K562 (cell line): ENCODE results near the gene PGAP2. TPM values are rescaled to one million over a fixed set of nuclear protein-coding genes. Genes with fewer than 3 reads are reported as not detected.

Source experiments
- AFF4 ChIP-seq: sonication (generic); formaldehyde crosslinking; IDR thresholded peaks from 2 replicates; pipeline ENCODE4 v1.8.0; 2023; ENCODE audit warnings: mild to moderate bottlenecking, missing genetic modification reagents
- CCAR2 ChIP-seq: fragments of 200-400 bp; formaldehyde crosslinking; IDR thresholded peaks from 2 replicates; pipeline ENCODE4 v1.6.1; 2017; ENCODE audit warnings: mild to moderate bottlenecking, low read depth, low read length
- FIP1L1 ChIP-seq: fragments of 200-400 bp; formaldehyde crosslinking; IDR thresholded peaks from 2 replicates; pipeline ENCODE4 v1.6.1; 2018; ENCODE audit warnings: mild to moderate bottlenecking, low read depth, low read length; ENCODE audit not compliant: poor library complexity, severe bottlenecking
- FOXP4 ChIP-seq: sonication (generic); formaldehyde crosslinking; IDR thresholded peaks from 2 replicates; pipeline ENCODE4 v1.8.0; 2022; ENCODE audit warnings: mild to moderate bottlenecking, missing genetic modification reagents, borderline replicate concordance
- GATA2 ChIP-seq: sonication (generic); formaldehyde crosslinking; IDR thresholded peaks from 2 replicates; pipeline ENCODE4 v1.4.0; 2020; ENCODE audit warnings: mild to moderate bottlenecking, missing genetic modification reagents
- GATAD2B ChIP-seq: fragments of 450-650 bp; IDR thresholded peaks from 2 replicates; pipeline ENCODE4 v1.6.1; 2017; ENCODE audit warnings: mild to moderate bottlenecking, borderline replicate concordance
- GTF2B ChIP-seq: IDR thresholded peaks from 2 replicates; pipeline ENCODE4 v1.6.1; 2011; ENCODE audit not compliant: insufficient read length; ENCODE audit errors: extremely low read depth
- HBP1 ChIP-seq: fragments of 450-650 bp; formaldehyde crosslinking; IDR thresholded peaks from 2 replicates; pipeline ENCODE4 v1.4.0; 2022; ENCODE audit warnings: missing genetic modification characterization
- HMG20A ChIP-seq: fragments of 450-650 bp; formaldehyde crosslinking; conservative IDR thresholded peaks from 2 replicates; pipeline ENCODE4 v1.4.0; 2020; ENCODE audit warnings: mild to moderate bottlenecking, mixed read lengths
- MAX ChIP-seq: sonication (generic); formaldehyde crosslinking; IDR thresholded peaks from 2 replicates; pipeline ENCODE4 v1.9.0; 2022; ENCODE audit warnings: mild to moderate bottlenecking, missing genetic modification reagents
- PHB2 ChIP-seq: fragments of 450-650 bp; IDR thresholded peaks from 2 replicates; pipeline ENCODE4 v1.6.1; 2017; ENCODE audit warnings: low read depth
- PHF20 ChIP-seq: fragments of 450-650 bp; IDR thresholded peaks from 2 replicates; pipeline ENCODE4 v1.6.1; 2018; ENCODE audit not compliant: partially characterized antibody
- ZNF592 ChIP-seq: fragments of 450-650 bp; IDR thresholded peaks from 2 replicates; pipeline ENCODE4 v1.6.1; 2017; ENCODE audit warnings: antibody characterized with exemption, mild to moderate bottlenecking
- ZNF75A ChIP-seq: fragments of 450-650 bp; formaldehyde crosslinking; IDR thresholded peaks from 2 replicates; pipeline ENCODE4 v1.4.0; 2020; ENCODE audit warnings: mild to moderate bottlenecking
- polyA plus RNA-seq, 8 experiments: library from polyadenylated mRNA; depleted of rRNA in 4 of 8; stranded (reverse) in 5 of 8; unstranded in 3 of 8; fragments of >200 nt; fragmentation: Nextera tagmentation in 2 of 8; fragmentation: Illumina TruSeq in 1 of 8; extraction: Ambion mirVana in 2 of 8; extraction: Trizol in 1 of 8; gene quantifications; 2 replicates each; pipeline versions ENCODE4 v1.2.1 to v1.2.3, GENCODE V29; 2011 to 2014; ENCODE audit warnings: inconsistent platforms in 1 of 8, missing spikeins in 1 of 8
- total RNA-seq, 7 experiments: library from RNA; depleted of rRNA in 6 of 7; stranded (reverse); fragments of >200 nt in 6 of 7; fragmentation: Illumina TruSeq in 2 of 7; extraction: Trizol in 2 of 7; gene quantifications; 2 replicates each; pipeline versions ENCODE4 v1.2.1 to v1.2.3, GENCODE V29; 2011 to 2021; ENCODE audit warnings: low replicate concordance in 1 of 7

The PGAP2 gene
- total and polyA plus RNA-seq, 9 of the 15 experiments (the other 6 are each of a cell fraction or from before 2014, with no cell fraction given) = 17.9 to 47.2 (median 33.7) TPM

GRCh38 chr11:3834664-3835461, 26.5 kb downstream of the PGAP2 start (continued):
- TF ChIP-seq GATA2 (CRISPR knock-in tag) (peak; percentile 70), FIP1L1 (no peak), GTF2B (no peak), AFF4 (CRISPR knock-in tag) (no peak), ZNF592 (peak; percentile 72), GATAD2B (peak; percentile 37; the same call in 1 of the 2 replicates), FOXP4 (CRISPR knock-in tag) (no peak), MAX (CRISPR knock-in tag) (no peak), HMG20A (CRISPR knock-in tag) (no peak), HBP1 (no peak; the same call in 1 of the 2 replicates), PHB2 (no peak; the same call in 1 of the 2 replicates), PHF20 (no peak), ZNF75A (CRISPR knock-in tag) (no peak), CCAR2 (no peak)
